KMS-11 (cell line): Measurements from ENCODE around the gene CDH13.

Experiments
- H2AFZ ChIP-seq: fragments of 200-600 bp; sonication (generic); 2 replicates; pipeline ENCODE4 v1.6.1; 2016; ENCODE audit warnings: antibody characterized with exemption, mixed run types, low read depth
- H3K27ac ChIP-seq: fragments of 200-600 bp; sonication (generic); 2 replicates; pipeline ENCODE4 v1.6.1; 2016; ENCODE audit warnings: mild to moderate bottlenecking, mixed run types
- H3K27me3 ChIP-seq: fragments of 200-600 bp; sonication (generic); 2 replicates; pipeline ENCODE4 v1.6.1; 2017; ENCODE audit warnings: mild to moderate bottlenecking, low read depth, mixed run types, moderate library complexity; ENCODE audit not compliant: insufficient read depth
- H3K36me3 ChIP-seq: fragments of 200-600 bp; sonication (generic); 2 replicates; pipeline ENCODE4 v1.6.1; 2017; ENCODE audit warnings: mild to moderate bottlenecking, mixed run types; ENCODE audit not compliant: insufficient read depth
- H3K4me1 ChIP-seq: fragments of 200-600 bp; sonication (generic); 2 replicates; pipeline ENCODE4 v1.6.1; 2016; ENCODE audit warnings: mild to moderate bottlenecking, low read depth, mixed run types; ENCODE audit not compliant: poor library complexity, severe bottlenecking
- H3K4me2 ChIP-seq: fragments of 200-600 bp; sonication (generic); 2 replicates; pipeline ENCODE4 v1.7.0; 2016; ENCODE audit warnings: mild to moderate bottlenecking, mixed run types
- H3K4me3 ChIP-seq: fragments of 200-600 bp; sonication (generic); IDR thresholded peaks from 2 replicates; pipeline ENCODE4 v1.6.1; 2017; ENCODE audit warnings: low read depth, low read length, mixed read lengths; ENCODE audit not compliant: insufficient read depth
- H3K79me2 ChIP-seq: fragments of 200-600 bp; sonication (generic); 2 replicates; pipeline ENCODE4 v1.6.1; 2016; ENCODE audit warnings: low read depth, mixed run types; ENCODE audit not compliant: insufficient read depth
- H3K9ac ChIP-seq: fragments of 200-600 bp; sonication (generic); 2 replicates; pipeline ENCODE4 v1.6.1; 2016; ENCODE audit warnings: mild to moderate bottlenecking, mixed run types
- H4K20me1 ChIP-seq: fragments of 200-600 bp; sonication (generic); 2 replicates; pipeline ENCODE4 v1.6.1; 2016; ENCODE audit warnings: mild to moderate bottlenecking, mixed run types; ENCODE audit not compliant: insufficient read depth
- CTCF ChIP-seq: fragments of 200-600 bp; sonication (generic); conservative IDR thresholded peaks from 2 replicates; pipeline ENCODE4 v1.6.1; 2017; ENCODE audit warnings: low read depth, mild to moderate bottlenecking, antibody characterized with exemption, low read length, moderate library complexity, mixed read lengths

CDH13 gene

GRCh38 chr16:83075956-83076355 lies 449.2 kb downstream of the CDH13 start:
- no peaks in the 10 kb centered on the region for H3K36me3 ChIP-seq
- no peaks in the 10 kb centered on the region for H3K79me2 ChIP-seq
- no peak overlapping the region for H2AFZ ChIP-seq
- TF ChIP-seq CTCF, result no peak
- no peak overlapping the region for H3K4me3 ChIP-seq
- H3K4me2 ChIP-seq, result no peak overlapping the region
- H3K27ac ChIP-seq, result no peak overlapping the region
- no peaks in the 10 kb centered on the region for H3K4me1 ChIP-seq
- no peaks in the 10 kb centered on the region for H3K27me3 ChIP-seq
- H3K9ac ChIP-seq, result no peak overlapping the region
- no peaks in the 10 kb centered on the region for H4K20me1 ChIP-seq

GRCh38 chr16:83083361-83083760 lies 456.6 kb downstream of the CDH13 start:
- no peak overlapping the region for H3K9ac ChIP-seq
- no peaks in the 10 kb centered on the region for H3K27me3 ChIP-seq
- no peaks in the 10 kb centered on the region for H3K4me1 ChIP-seq
- no peak overlapping the region for H3K27ac ChIP-seq
- no peak overlapping the region for H3K4me2 ChIP-seq
- no peak overlapping the region for H2AFZ ChIP-seq
- no peak overlapping the region for H3K4me3 ChIP-seq
- no peaks in the 10 kb centered on the region for H3K79me2 ChIP-seq
- no peaks in the 10 kb centered on the region for H3K36me3 ChIP-seq
- H4K20me1 ChIP-seq, result no peaks in the 10 kb centered on the region
- TF ChIP-seq CTCF, result no peak

GRCh38 chr16:83085660-83086059 lies 458.9 kb downstream of the CDH13 start:
- no peaks in the 10 kb centered on the region for H3K79me2 ChIP-seq
- no peaks in the 10 kb centered on the region for H4K20me1 ChIP-seq
- H3K36me3 ChIP-seq, result no peaks in the 10 kb centered on the region
- H3K9ac ChIP-seq, result no peak overlapping the region
- no peaks in the 10 kb centered on the region for H3K4me1 ChIP-seq
- H3K4me3 ChIP-seq, result no peak overlapping the region
- no peak overlapping the region for H3K4me2 ChIP-seq
- H3K27ac ChIP-seq, result no peak overlapping the region
- H2AFZ ChIP-seq, result no peak overlapping the region
- no peaks in the 10 kb centered on the region for H3K27me3 ChIP-seq
- no peak for TF ChIP-seq CTCF

- Histone ChIP-seq H3K79me2 (no peaks in the 10 kb centered on the region), H3K27ac (no peak overlapping the region), H3K4me3 (no peak overlapping the region), H3K9ac (no peak overlapping the region), H2AFZ (no peak overlapping the region), H3K4me2 (no peak overlapping the region), H3K36me3 (no peaks in the 10 kb centered on the region), H3K4me1 (no peaks in the 10 kb centered on the region), H3K27me3 (no peaks in the 10 kb centered on the region), H4K20me1 (no peaks in the 10 kb centered on the region)
- TF ChIP-seq CTCF, result no peak
Measured at GRCh38 chr16:83095941-83096692, 469.3 kb downstream of the CDH13 start.
